Fibroblast of skin of right quadriceps (primary cell): ENCODE measurements around the gene DNAJC16.
"Not testable (repeated sequence)": the region's sequence is repeated elsewhere in the genome, so short reads cannot be mapped to it uniquely, and the experiment has no call there.

ENCODE experiments used
- DNase-seq: peaks from one replicate; pipeline ENCODE4 v3.0.0-alpha.2; 2013

Gene DNAJC16

GRCh38 chr1:15584489-15585363 is 58.1 kb downstream of the DNAJC16 start, which contains the start of gene AGMAT:
AGMAT (minus strand) TSS chr1:15585051; CDS start chr1:15584967, 84 bp downstream.
- DNase-seq: peak; percentile 34

GRCh38 chr1:15592285-15592684 is 65.6 kb downstream of the DNAJC16 start:
- DNase-seq: no peak

GRCh38 chr1:15595809-15596617 is 69.4 kb downstream of the DNAJC16 start:
- DNase-seq: no peak

- no peak for DNase-seq
Observed at GRCh38 chr1:15598436-15598835, 71.8 kb downstream of the DNAJC16 start.

GRCh38 chr1:15603050-15603965 is 76.7 kb downstream of the DNAJC16 start:
- DNase-seq: peak; percentile 95

GRCh38 chr1:15603966-15604282 is 77.3 kb downstream of the DNAJC16 start:
- not testable (repeated sequence) for DNase-seq

- not testable (repeated sequence) for DNase-seq
Observed at GRCh38 chr1:15604400-15604799, 77.8 kb downstream of the DNAJC16 start.

- no peak for DNase-seq
Observed at GRCh38 chr1:15605398-15606383, 79.0 kb downstream of the DNAJC16 start.

- DNase-seq: peak; percentile 41
Observed at GRCh38 chr1:15609631-15610030, 83.0 kb downstream of the DNAJC16 start.

GRCh38 chr1:15610167-15610566 is 83.5 kb downstream of the DNAJC16 start:
- DNase-seq: no peak

GRCh38 chr1:15616373-15617172 is 89.9 kb downstream of the DNAJC16 start:
- DNase-seq: no peak

GRCh38 chr1:15617173-15618076 is 90.8 kb downstream of the DNAJC16 start, which contains the start of gene DDI2:
DDI2 (plus strand) TSS chr1:15617458; CDS start chr1:15617671, 213 bp downstream.
- peak; percentile 99 for DNase-seq

- no peak for DNase-seq
Observed at GRCh38 chr1:15618077-15618654, 91.5 kb downstream of the DNAJC16 start.

GRCh38 chr1:15618655-15619525 is 92.2 kb downstream of the DNAJC16 start:
- DNase-seq: peak; percentile 66

- peak; percentile 53 for DNase-seq
Observed at GRCh38 chr1:15620155-15620545, 93.5 kb downstream of the DNAJC16 start.

- no peak for DNase-seq
Observed at GRCh38 chr1:15620902-15621682, 94.4 kb downstream of the DNAJC16 start.

- no peak for DNase-seq
Observed at GRCh38 chr1:15621975-15622374, 95.3 kb downstream of the DNAJC16 start.
